Stimulated activated CD4-positive, alpha-beta T cell treated with anti-CD3 and anti-CD28 coated beads, Interleukin-1b, Interleukin-23, amount 100 ng/mL, for 48 hours (primary cell): Measurements from ENCODE around the gene FMNL1.

Experiments
- DNase-seq: peaks from one replicate; pipeline ENCODE4 v3.0.0-alpha.2; 2020

Gene FMNL1

GRCh38 chr17:45260204-45260783 lies 38.6 kb downstream of the FMNL1 start:
- no peak for DNase-seq

GRCh38 chr17:45261577-45262515 lies 40.2 kb downstream of the FMNL1 start, which contains the start of gene SPATA32:
Gene SPATA32, minus strand, starts transcription at chr17:45262094. Its CDS starts 78 bp downstream, at chr17:45262016.
- DNase-seq = peak; percentile 66

GRCh38 chr17:45262516-45263476 lies 41.1 kb downstream of the FMNL1 start:
- no peak for DNase-seq

- no peak for DNase-seq
Observed at GRCh38 chr17:45263477-45263860, 41.8 kb downstream of the FMNL1 start.

GRCh38 chr17:45264430-45264829 lies 42.7 kb downstream of the FMNL1 start:
- DNase-seq = no peak

- no peak for DNase-seq
Observed at GRCh38 chr17:45264988-45265387, 43.3 kb downstream of the FMNL1 start.

- DNase-seq = no peak
Observed at GRCh38 chr17:45265821-45266220, 44.1 kb downstream of the FMNL1 start.

GRCh38 chr17:45266372-45266926 lies 44.8 kb downstream of the FMNL1 start:
- DNase-seq = no peak

- no peak for DNase-seq
Observed at GRCh38 chr17:45267436-45268055, 45.9 kb downstream of the FMNL1 start.

- DNase-seq = no peak
Observed at GRCh38 chr17:45269912-45270311, 48.2 kb downstream of the FMNL1 start.

GRCh38 chr17:45270828-45271418 lies 49.2 kb downstream of the FMNL1 start:
- DNase-seq = peak; percentile 56

GRCh38 chr17:45271603-45272002 lies 49.9 kb downstream of the FMNL1 start:
- DNase-seq = no peak

- no peak for DNase-seq
Observed at GRCh38 chr17:45273551-45273957, 51.9 kb downstream of the FMNL1 start.

- no peak for DNase-seq
Observed at GRCh38 chr17:45274033-45274432, 52.3 kb downstream of the FMNL1 start.

GRCh38 chr17:45276031-45276430 lies 54.3 kb downstream of the FMNL1 start:
- DNase-seq = no peak

GRCh38 chr17:45277216-45277849 lies 55.6 kb downstream of the FMNL1 start:
- DNase-seq = peak; percentile 89

GRCh38 chr17:45277992-45278391 lies 56.3 kb downstream of the FMNL1 start:
- no peak for DNase-seq

GRCh38 chr17:45279898-45280297 lies 58.2 kb downstream of the FMNL1 start:
- DNase-seq = no peak

GRCh38 chr17:45282683-45283644 lies 61.3 kb downstream of the FMNL1 start:
- DNase-seq = no peak

- DNase-seq = no peak
Observed at GRCh38 chr17:45283711-45284110, 62.0 kb downstream of the FMNL1 start.
